Activated CD8-positive, alpha-beta memory T cell treated with anti-CD3 and anti-CD28 coated beads for 24 hours (primary cell): ENCODE measurements around the gene KRT25.
"Not testable (repeated sequence)": the region's sequence is repeated elsewhere in the genome, so short reads cannot be mapped to it uniquely, and the experiment has no call there.

Experiments
- DNase-seq: peaks from one replicate; pipeline ENCODE4 v3.0.0-alpha.2; 2020

The KRT25 gene

GRCh38 chr17:40751065-40751464, 4.1 kb downstream of the KRT25 start:
- no peak for DNase-seq

GRCh38 chr17:40750391-40750790, 4.7 kb downstream of the KRT25 start:
- DNase-seq: no peak

- DNase-seq: not testable (repeated sequence)
Measured at GRCh38 chr17:40748666-40749065, 6.5 kb downstream of the KRT25 start.

GRCh38 chr17:40738553-40738952, 16.6 kb downstream of the KRT25 start:
- DNase-seq: no peak

- DNase-seq: no peak
Measured at GRCh38 chr17:40735016-40735415, 20.1 kb downstream of the KRT25 start.

GRCh38 chr17:40734018-40734417, 21.1 kb downstream of the KRT25 start:
- DNase-seq: no peak

- DNase-seq: no peak
Measured at GRCh38 chr17:40730970-40731369, 24.2 kb downstream of the KRT25 start.

GRCh38 chr17:40727447-40728231, 27.5 kb downstream of the KRT25 start:
- DNase-seq: no peak

- DNase-seq: no peak
Measured at GRCh38 chr17:40726919-40727318, 28.2 kb downstream of the KRT25 start.

- no peak for DNase-seq
Measured at GRCh38 chr17:40724656-40725055, 30.5 kb downstream of the KRT25 start.

GRCh38 chr17:40722241-40722640, 32.9 kb downstream of the KRT25 start:
- no peak for DNase-seq

GRCh38 chr17:40720899-40721298, 34.2 kb downstream of the KRT25 start:
- no peak for DNase-seq

GRCh38 chr17:40718930-40719329, 36.2 kb downstream of the KRT25 start:
- DNase-seq: no peak

GRCh38 chr17:40717776-40718175, 37.4 kb downstream of the KRT25 start:
- no peak for DNase-seq

GRCh38 chr17:40714473-40714872, 40.7 kb downstream of the KRT25 start:
- DNase-seq: no peak

GRCh38 chr17:40707745-40708144, 47.4 kb downstream of the KRT25 start:
- no peak for DNase-seq

- DNase-seq: no peak
Measured at GRCh38 chr17:40705584-40705983, 49.5 kb downstream of the KRT25 start.

- DNase-seq: no peak
Measured at GRCh38 chr17:40703652-40704051, 51.5 kb downstream of the KRT25 start, which contains the start of gene KRT24. Gene KRT24, minus strand, starts transcription at chr17:40703752. Its CDS starts 59 bp downstream, at chr17:40703693.

GRCh38 chr17:40702271-40702670, 52.9 kb downstream of the KRT25 start:
- DNase-seq: no peak

GRCh38 chr17:40699853-40700252, 55.3 kb downstream of the KRT25 start:
- DNase-seq: no peak

GRCh38 chr17:40699371-40699770, 55.8 kb downstream of the KRT25 start:
- DNase-seq: no peak
